H1 (cell line): ENCODE measurements around the gene SSNA1. TPM values are rescaled to one million over a fixed set of nuclear protein-coding genes. Genes with fewer than 3 reads are reported as not detected.

ENCODE experiments used
- CTCF ChIA-PET: fragments of 300-600 bp; sonication (Branson Sonifier 250); formaldehyde crosslinking; loops from one replicate; lab custom pipeline; 2021; ENCODE audit not compliant: partially characterized antibody; lab: Charles Lee
- POLR2A ChIA-PET: fragments of 300-600 bp; sonication (Branson Sonifier 250); formaldehyde crosslinking; loops from one replicate; lab custom pipeline; 2021; ENCODE audit warnings: inconsistent platforms; ENCODE audit not compliant: partially characterized antibody; lab: Charles Lee
- DNase-seq, 2 experiments: peaks; one replicate each; pipeline versions ENCODE4 v3.0.0 to v3.0.0-alpha.2; 2010 to 2022; ENCODE audit warnings: low spot score in 2 of 2, low read depth in 1 of 2, mixed read lengths in 1 of 2
- FAIRE-seq: peaks from 2 replicates; lab custom pipeline; 2011; peaks lifted over from hg19 to GRCh38; lab: Jason Lieb, UNC
- H2AFZ ChIP-seq: 2 replicates; pipeline ENCODE4 v1.8.1; 2012; ENCODE audit warnings: low read length, inconsistent platforms
- H2AK5ac ChIP-seq: 2 replicates; pipeline ENCODE4 v1.6.1; 2013; ENCODE audit warnings: low read depth, low read length
- H2BK120ac ChIP-seq: replicated peaks from 2 replicates; pipeline ENCODE3; 2013; ENCODE audit warnings: low read depth, low read length, inconsistent platforms
- H2BK12ac ChIP-seq: 2 replicates; pipeline ENCODE4 v1.6.1; 2013; ENCODE audit warnings: low read depth, low read length
- H2BK15ac ChIP-seq: 2 replicates; pipeline ENCODE4 v1.6.1; 2013; ENCODE audit warnings: low read length
- H2BK20ac ChIP-seq: 2 replicates; pipeline ENCODE4 v1.6.1; 2013; ENCODE audit warnings: low read length
- H2BK5ac ChIP-seq: 2 replicates; pipeline ENCODE4 v1.6.1; 2013; ENCODE audit warnings: low read depth, low read length
- H3K14ac ChIP-seq: 2 replicates; pipeline ENCODE4 v1.6.1; 2013; ENCODE audit warnings: inconsistent platforms; ENCODE audit not compliant: insufficient read length
- H3K18ac ChIP-seq: 2 replicates; pipeline ENCODE4 v1.6.1; 2013; ENCODE audit warnings: low read length; ENCODE audit errors: extremely low read depth
- H3K23ac ChIP-seq: 2 replicates; pipeline ENCODE4 v1.6.1; 2013; ENCODE audit warnings: inconsistent platforms; ENCODE audit not compliant: insufficient read length
- H3K23me2 ChIP-seq: 2 replicates; pipeline ENCODE4 v1.6.1; 2013; ENCODE audit warnings: low read depth, low read length
- H3K27ac ChIP-seq: 2 replicates; pipeline ENCODE4 v1.6.1; 2011; ENCODE audit warnings: low read depth, low read length, inconsistent platforms
- H3K27me3 ChIP-seq, 4 experiments: replicated peaks in 1 of 4; 1 replicate in 1 of 4; 2 replicates in 3 of 4; pipeline versions ENCODE4 v1.6.1 to v1.8.1; 2011 to 2013; ENCODE audit warnings: low read length in 3 of 4, mild to moderate bottlenecking in 3 of 4, inconsistent platforms in 2 of 4, mixed read lengths in 2 of 4, moderate library complexity in 1 of 4; ENCODE audit not compliant: control insufficient read depth in 3 of 4, insufficient read depth in 3 of 4; ENCODE audit errors: extremely low read depth in 1 of 4
- H3K36me3 ChIP-seq, 4 experiments: 2 replicates each; pipeline versions ENCODE4 v1.6.1 to v1.8.1; 2011 to 2013; ENCODE audit warnings: mild to moderate bottlenecking in 4 of 4, low read length in 3 of 4, moderate library complexity in 2 of 4, control low read depth in 1 of 4, inconsistent platforms in 1 of 4; ENCODE audit not compliant: insufficient read depth in 4 of 4, control insufficient read depth in 2 of 4
- H3K4ac ChIP-seq: replicated peaks from 2 replicates; pipeline ENCODE3; 2013; ENCODE audit warnings: low read length, low read depth, mixed read lengths, inconsistent platforms; ENCODE audit not compliant: insufficient read length
- H3K4me1 ChIP-seq, 4 experiments: replicated peaks in 1 of 4; 1 replicate in 1 of 4; 2 replicates in 3 of 4; pipeline versions ENCODE4 v1.6.1 to v1.8.1; 2011 to 2013; ENCODE audit warnings: low read length in 3 of 4, inconsistent platforms in 2 of 4, mixed read lengths in 1 of 4; ENCODE audit not compliant: insufficient read depth in 4 of 4, control insufficient read depth in 3 of 4
- H3K4me2 ChIP-seq, 2 experiments: 2 replicates each; pipeline versions ENCODE4 v1.6.1 to v1.8.1; 2011 to 2013; ENCODE audit warnings: low read depth in 2 of 2, low read length in 2 of 2, control low read depth in 1 of 2, inconsistent platforms in 1 of 2, mild to moderate bottlenecking in 1 of 2; ENCODE audit not compliant: insufficient read depth in 1 of 2
- H3K4me3 ChIP-seq, 4 experiments: fragments of 200-600, 300-600 bp in 1 of 4; sonication (generic), shearing (Covaris generic), sonication (Bioruptor Twin) in 1 of 4; 2 replicates each; pipeline versions ENCODE4 v1.5.1 to v1.8.1; 2011 to 2016; ENCODE audit warnings: low read length in 4 of 4, low read depth in 3 of 4, control low read depth in 2 of 4, inconsistent platforms in 2 of 4, mild to moderate bottlenecking in 2 of 4, mixed read lengths in 1 of 4, moderate library complexity in 1 of 4; ENCODE audit not compliant: insufficient read depth in 2 of 4; ENCODE audit errors: extremely low read depth in 1 of 4
- H3K56ac ChIP-seq: replicated peaks from 2 replicates; pipeline ENCODE3; 2013; ENCODE audit warnings: low read depth, mild to moderate bottlenecking, mixed read lengths, low read length, inconsistent platforms; ENCODE audit not compliant: insufficient read length
- H3K79me1 ChIP-seq: 2 replicates; pipeline ENCODE4 v1.6.1; 2013; ENCODE audit warnings: low read depth, low read length, control low read depth
- H3K79me2 ChIP-seq, 2 experiments: 2 replicates each; pipeline versions ENCODE4 v1.6.1 to v1.8.1; 2012 to 2013; ENCODE audit warnings: low read length in 2 of 2, mild to moderate bottlenecking in 2 of 2, inconsistent platforms in 1 of 2; ENCODE audit not compliant: insufficient read depth in 2 of 2, control insufficient read depth in 1 of 2
- H3K9ac ChIP-seq, 4 experiments: replicated peaks in 1 of 4; 1 replicate in 1 of 4; 2 replicates in 3 of 4; pipeline versions ENCODE4 v1.6.1 to v1.8.1; 2011 to 2013; ENCODE audit warnings: low read depth in 3 of 4, low read length in 3 of 4, control low read depth in 2 of 4, mild to moderate bottlenecking in 2 of 4, moderate library complexity in 2 of 4, inconsistent platforms in 1 of 4; ENCODE audit errors: extremely low read depth in 1 of 4
- H3K9me3 ChIP-seq, 2 experiments: 2 replicates each; pipeline versions ENCODE4 v1.6.1 to v1.8.1; 2012 to 2013; ENCODE audit warnings: mild to moderate bottlenecking in 2 of 2, moderate library complexity in 2 of 2, control low read depth in 1 of 2, inconsistent platforms in 1 of 2, low read depth in 1 of 2, low read length in 1 of 2, mixed read lengths in 1 of 2; ENCODE audit not compliant: insufficient read depth in 2 of 2
- H4K20me1 ChIP-seq, 2 experiments: replicated peaks in 1 of 2; 2 replicates each; pipeline versions ENCODE3 to v1.8.1; 2011 to 2013; ENCODE audit warnings: inconsistent platforms in 2 of 2, low read length in 2 of 2, mild to moderate bottlenecking in 1 of 2; ENCODE audit not compliant: insufficient read depth in 2 of 2, control insufficient read depth in 1 of 2
- H4K5ac ChIP-seq: 2 replicates; pipeline ENCODE4 v1.6.1; 2013; ENCODE audit warnings: low read length, low read depth, mixed read lengths, inconsistent platforms; ENCODE audit not compliant: insufficient read length
- H4K8ac ChIP-seq: 2 replicates; pipeline ENCODE4 v1.8.0; 2013; ENCODE audit warnings: mild to moderate bottlenecking, moderate library complexity, low read length, inconsistent platforms; ENCODE audit not compliant: insufficient read depth; ENCODE audit errors: extremely low read depth
- H4K91ac ChIP-seq: replicated peaks from 2 replicates; pipeline ENCODE3; 2013; ENCODE audit warnings: low read length, mixed read lengths, inconsistent platforms; ENCODE audit not compliant: insufficient read length
- FOSL1 ChIP-seq: IDR thresholded peaks from 2 replicates; pipeline ENCODE4 v1.6.1; 2011; ENCODE audit warnings: mild to moderate bottlenecking, low read depth, low read length, moderate library complexity; ENCODE audit not compliant: insufficient read depth
- RAD21 ChIP-seq, 2 experiments: IDR thresholded peaks in 1 of 2; conservative IDR thresholded peaks in 1 of 2; 2 replicates each; pipeline ENCODE4 v1.6.1; 2011; ENCODE audit warnings: low read depth in 2 of 2, low read length in 2 of 2, improper control_type of control experiment in 1 of 2, inconsistent platforms in 1 of 2, mild to moderate bottlenecking in 1 of 2, moderate library complexity in 1 of 2
- TEAD4 ChIP-seq: IDR thresholded peaks from 2 replicates; pipeline ENCODE4 v1.6.1; 2012; ENCODE audit warnings: low read depth, low read length, inconsistent platforms, mixed read lengths
- WGBS, 2 experiments: shearing (Covaris generic) in 1 of 2; methylation state at CpG; one replicate each; pipeline versions ENCODE4 v1.1.6 to v1.1.7; 2013 to 2015; ENCODE audit warnings: low lambda C conversion rate in 2 of 2, mixed read lengths in 2 of 2, inconsistent platforms in 1 of 2, low coverage in 1 of 2, missing lambda C conversion rate in 1 of 2; ENCODE audit not compliant: insufficient replicate concordance in 2 of 2, insufficient coverage in 1 of 2, insufficient read length in 1 of 2; ENCODE audit errors: extremely low coverage in 1 of 2, missing lambda C conversion rate in 1 of 2; 5-methylcytosine and 5-hydroxymethylcytosine counted together
- polyA plus RNA-seq, 7 experiments: library from polyadenylated mRNA; depleted of rRNA in 3 of 7; stranded (reverse) in 5 of 7; unstranded in 2 of 7; fragments of >200 nt in 5 of 7; fragments of 200-250 nt in 2 of 7; gene quantifications; 1 replicate in 5 of 7; 2 replicates in 1 of 7; 4 replicates in 1 of 7; pipeline versions ENCODE4 v1.2.1 to v1.2.3, GENCODE V29; 2011 to 2013; ENCODE audit warnings: missing spikeins in 2 of 7, mixed read lengths in 2 of 7
- total RNA-seq: library from RNA; stranded (reverse); fragmentation: NEBNext Ultra II Directional; extraction: Animal tissue kit (Norgen Biotek cat#: 25700); gene quantifications from 2 replicates; pipeline ENCODE4 v1.2.1, GENCODE V29; 2021
- TF ChIP-seq, protein P1 (sequence below), 3 experiments: IDR thresholded peaks; 1 replicate in 2 of 3; 2 replicates in 1 of 3; pipeline versions ENCODE4 v1.5.1 to v1.6.1; 2011; ENCODE audit warnings: low read length in 3 of 3, mild to moderate bottlenecking in 3 of 3, inconsistent platforms in 2 of 3, low read depth in 1 of 3, moderate library complexity in 1 of 3; ENCODE audit not compliant: insufficient read depth in 1 of 3; ENCODE audit errors: control extremely low read depth in 1 of 3

Gene SSNA1
- total and polyA plus RNA-seq, 2 of the 8 experiments (the other 6 are each of a cell fraction or from before 2014, with no cell fraction given): 87.3 to 157 TPM

DNA sequence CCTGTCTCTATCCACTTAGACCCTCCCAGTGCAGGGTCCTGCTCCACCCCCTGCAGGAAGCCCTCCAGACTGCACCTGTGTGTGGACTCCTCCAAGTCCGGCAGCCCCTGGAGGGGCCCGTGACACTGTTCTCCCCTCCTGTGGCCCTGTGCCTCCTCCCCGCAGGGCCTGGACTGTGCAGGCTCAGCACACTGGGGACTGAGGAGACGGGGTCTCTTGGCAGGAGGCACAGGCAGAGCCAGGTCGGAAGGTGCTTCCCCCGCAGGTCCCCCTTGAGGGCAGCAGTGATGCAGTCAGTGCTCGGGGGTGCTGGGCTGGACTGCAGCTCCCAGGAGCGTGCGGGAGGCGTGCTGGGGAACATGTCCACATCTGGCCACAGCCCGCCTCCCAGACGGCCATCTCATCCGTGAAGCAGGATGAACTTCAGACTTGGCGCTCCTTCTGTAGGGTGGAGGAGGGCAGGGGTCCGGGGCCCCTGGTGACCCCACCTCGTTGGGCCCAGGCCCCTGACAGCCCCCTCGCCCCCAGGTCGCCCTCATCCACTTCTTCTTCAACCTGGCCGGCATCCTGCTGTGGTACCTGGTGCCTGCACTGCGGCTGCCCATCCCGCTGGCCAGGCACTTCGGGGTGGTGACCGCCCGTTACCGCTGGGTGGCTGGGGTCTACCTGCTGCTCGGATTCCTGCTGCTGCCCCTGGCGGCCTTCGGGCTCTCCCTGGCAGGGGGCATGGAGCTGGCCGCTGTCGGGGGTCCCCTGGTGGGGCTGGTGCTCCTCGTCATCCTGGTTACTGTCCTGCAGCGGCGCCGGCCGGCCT lies 47.2 kb downstream of the SSNA1 start:
- no peak overlapping the region for H3K4me2 ChIP-seq
- no peaks in the 10 kb centered on the region for H3K36me3 ChIP-seq
- POLR2A ChIA-PET: interaction anchor here (1.0 to 69.9 kb wide), 3 partner anchors 1 to 72 kb away, joined by 3 to 1462 read pairs (median 1462); partner anchors contain the start of genes CYSRT1, NDOR1, NELFB and RNF208
- 0 out of 2 replicates have a peak overlapping the region, but pooled peaks have one; percentile 72 for H2BK15ac ChIP-seq
- no peaks in the 10 kb centered on the region for H3K79me1 ChIP-seq
- no peak overlapping the region for H3K4me3 ChIP-seq
- no peak overlapping the region for H3K9ac ChIP-seq
- H3K56ac ChIP-seq: no peak overlapping the region
- H4K5ac ChIP-seq: no peak overlapping the region
- H3K79me2 ChIP-seq: peaks cover 0 to 7% of the 10 kb centered on the region in 2 experiments; a peak in 1 of 4 replicates
- 87% methylated on average over 25 of the region's 35 CpGs; no CpG with 5 or more reads in 1 of the 2 experiments for WGBS, 2 experiments
- H2BK120ac ChIP-seq: no peak overlapping the region
- H2AK5ac ChIP-seq: no peak overlapping the region
- H2BK12ac ChIP-seq: no peak overlapping the region
- FAIRE-seq (no peak), DNase-seq (no peak)
- H3K14ac ChIP-seq: no peak overlapping the region
- peaks cover 6 to 8% of the 10 kb centered on the region in 2 experiments for H4K20me1 ChIP-seq
- H3K27me3 ChIP-seq: no peaks in the 10 kb centered on the region
- no peak overlapping the region for H2AFZ ChIP-seq
- peaks cover 5% of the 10 kb centered on the region; the same call in 1 of the 2 replicates for H3K23me2 ChIP-seq
- peak overlapping the region; percentile 53 for H3K4ac ChIP-seq
- no peak overlapping the region for H2BK5ac ChIP-seq
- H4K8ac ChIP-seq: 0 out of 2 replicates have a peak overlapping the region, but pooled peaks have one; percentile 25
- no peak overlapping the region for H3K27ac ChIP-seq
- TF ChIP-seq RAD21 (IDR thresholded peaks at IDR 0.05 in 1 of 2, conservative IDR thresholded peaks at IDR 0.05 in 1 of 2; ENCODE audit: low read depth in 2 of 2, low read length in 2 of 2) (peak in 1 of 2 experiments; percentile 13; a peak in 1 of 4 replicates), TEAD4 (no peak), FOSL1 (no peak)
- TF ChIP-seq, protein P1, sequence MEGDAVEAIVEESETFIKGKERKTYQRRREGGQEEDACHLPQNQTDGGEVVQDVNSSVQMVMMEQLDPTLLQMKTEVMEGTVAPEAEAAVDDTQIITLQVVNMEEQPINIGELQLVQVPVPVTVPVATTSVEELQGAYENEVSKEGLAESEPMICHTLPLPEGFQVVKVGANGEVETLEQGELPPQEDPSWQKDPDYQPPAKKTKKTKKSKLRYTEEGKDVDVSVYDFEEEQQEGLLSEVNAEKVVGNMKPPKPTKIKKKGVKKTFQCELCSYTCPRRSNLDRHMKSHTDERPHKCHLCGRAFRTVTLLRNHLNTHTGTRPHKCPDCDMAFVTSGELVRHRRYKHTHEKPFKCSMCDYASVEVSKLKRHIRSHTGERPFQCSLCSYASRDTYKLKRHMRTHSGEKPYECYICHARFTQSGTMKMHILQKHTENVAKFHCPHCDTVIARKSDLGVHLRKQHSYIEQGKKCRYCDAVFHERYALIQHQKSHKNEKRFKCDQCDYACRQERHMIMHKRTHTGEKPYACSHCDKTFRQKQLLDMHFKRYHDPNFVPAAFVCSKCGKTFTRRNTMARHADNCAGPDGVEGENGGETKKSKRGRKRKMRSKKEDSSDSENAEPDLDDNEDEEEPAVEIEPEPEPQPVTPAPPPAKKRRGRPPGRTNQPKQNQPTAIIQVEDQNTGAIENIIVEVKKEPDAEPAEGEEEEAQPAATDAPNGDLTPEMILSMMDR (IDR thresholded peaks at IDR 0.05; ENCODE audit: control extremely low read depth in 1 of 3, insufficient read depth in 1 of 3, low read depth in 1 of 3, low read length in 3 of 3): peak in 1 of 3 experiments; percentile 38; a peak in 2 of 4 replicates
- no peaks in the 10 kb centered on the region for H3K9me3 ChIP-seq
- CTCF ChIA-PET: interaction anchor here (0.6 to 20.2 kb wide), 27 partner anchors 9 to 183 kb away, joined by 3 to 204 read pairs (median 6); partner anchors contain the start of genes ANAPC2, CYSRT1, LRRC26 and NDOR1
- H3K23ac ChIP-seq: no peak overlapping the region
- peaks cover 0 to 12% (median 8%) of the 10 kb centered on the region in 4 experiments; a peak in 6 of 7 replicates for H3K4me1 ChIP-seq
- no peak overlapping the region for H4K91ac ChIP-seq
- H2BK20ac ChIP-seq: no peak overlapping the region
- no peak overlapping the region for H3K18ac ChIP-seq
